GM21723 (cell line): Measurements from ENCODE around the gene CHMP1A.
"Not testable (repeated sequence)": the region's sequence is repeated elsewhere in the genome, so short reads cannot be mapped to it uniquely, and the experiment has no call there.

Source experiments
- ATAC-seq: cut with Tn5 transposase; IDR thresholded peaks from one replicate; pipeline ENCODE4 v1.9.1; 2021; ENCODE audit warnings: mild to moderate bottlenecking, moderate library complexity; ENCODE audit not compliant: unreplicated experiment

The CHMP1A gene

GRCh38 chr16:89657442-89658220 lies at the start of gene CHMP1A, which contains the start of gene SPATA33:
Gene CHMP1A, minus strand, starts transcription at chr16:89657708. Its CDS starts 120 bp downstream, at chr16:89657588.
Gene SPATA33, plus strand, starts transcription at chr16:89657836. Its CDS starts 76 bp downstream, at chr16:89657912.
- ATAC-seq = peak; percentile 90

DNA sequence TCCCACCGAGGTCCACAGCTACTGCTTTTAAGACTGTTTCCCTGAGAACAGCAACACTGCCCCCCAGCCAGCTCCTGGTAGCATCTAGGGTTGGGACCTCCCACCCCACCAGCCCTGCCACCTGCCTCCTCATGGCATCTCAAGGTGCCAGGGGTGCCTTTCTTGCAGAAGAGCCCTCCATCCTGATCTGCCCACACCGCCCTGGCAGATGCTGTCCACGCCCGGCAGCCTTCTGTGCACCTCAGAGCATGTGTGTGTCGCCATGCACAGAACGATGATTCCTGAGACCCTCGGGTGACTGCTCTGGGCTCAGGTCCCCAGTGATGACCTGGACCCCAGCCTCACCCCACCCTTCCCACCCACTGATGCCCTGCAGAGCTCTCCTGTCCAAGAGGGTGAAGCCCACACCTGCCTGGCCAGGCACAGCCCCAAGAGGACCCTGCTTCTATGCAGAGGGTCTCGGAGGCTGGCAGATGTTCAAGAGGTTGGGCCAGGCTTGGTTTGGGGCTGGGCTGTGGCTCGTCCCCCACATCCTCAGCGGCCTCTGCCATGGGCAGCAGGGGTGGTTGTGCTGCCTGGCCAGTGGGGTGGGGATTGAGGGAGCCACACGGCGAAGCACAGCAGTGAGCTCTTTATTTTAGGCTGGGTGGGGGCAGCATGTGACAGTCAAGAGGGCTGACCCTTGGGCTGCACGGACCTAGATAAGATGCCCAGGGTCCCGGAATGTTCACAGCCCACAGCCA lies 49.2 kb upstream of the CHMP1A start:
- no peak for ATAC-seq

GRCh38 chr16:89705006-89705405 lies 47.5 kb upstream of the CHMP1A start:
- no peak for ATAC-seq

- ATAC-seq = no peak
Measured at GRCh38 chr16:89704281-89704680, 46.8 kb upstream of the CHMP1A start.

DNA sequence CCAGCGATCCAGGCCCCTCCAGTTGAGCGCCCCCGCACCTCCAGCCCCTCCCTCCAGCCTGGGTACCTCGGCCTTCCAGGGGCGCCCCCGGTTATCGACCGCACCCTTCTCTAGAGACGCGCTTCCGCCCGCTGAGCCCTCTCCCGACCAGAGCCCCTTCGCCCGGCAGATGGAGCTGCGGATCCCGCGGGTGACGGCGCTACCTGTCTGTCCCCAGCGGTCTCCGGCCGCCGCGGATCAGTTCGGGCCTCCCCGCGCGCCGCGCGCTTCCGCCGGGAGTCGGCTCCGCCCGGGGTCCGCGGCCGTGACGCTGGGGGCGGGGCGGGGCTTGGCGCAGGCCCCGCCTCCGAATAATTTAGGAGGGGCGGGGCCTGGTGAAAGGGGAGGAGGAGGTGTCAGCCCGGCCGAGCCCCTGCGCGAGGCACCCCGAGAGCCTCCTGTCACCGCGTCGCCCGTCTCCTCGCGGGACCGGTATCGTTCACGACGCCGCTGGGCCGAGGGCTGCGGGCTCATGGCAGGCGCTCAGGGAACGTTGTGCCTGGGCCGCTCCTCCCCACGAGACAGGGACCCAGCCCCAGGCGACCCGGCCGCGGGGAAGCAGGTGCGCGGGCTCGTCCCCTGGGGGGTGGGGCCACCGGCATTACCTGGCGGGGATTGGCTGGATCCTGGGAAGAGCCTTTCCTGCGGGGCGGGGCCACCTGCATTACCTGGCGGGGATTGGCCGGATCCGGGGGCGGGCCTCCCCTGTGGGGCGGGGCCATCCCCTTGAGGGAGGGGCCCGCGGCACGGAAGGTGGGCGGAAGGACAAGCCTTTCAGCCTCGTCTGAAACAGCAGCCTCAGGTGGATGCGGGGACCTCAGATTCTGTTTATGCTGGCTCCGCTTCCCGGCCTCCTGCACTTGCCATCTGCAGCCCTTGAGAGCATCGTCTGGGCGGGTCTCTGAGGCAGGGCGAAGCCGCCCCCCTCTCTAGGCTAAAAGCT lies 44.2 kb upstream of the CHMP1A start, which contains the start of gene SPATA2L:
Gene SPATA2L, minus strand, starts transcription at position 281 of the 982 bp plus-strand sequence. CDS start 473 bp downstream, outside the sequence.
- peak; percentile 67 for ATAC-seq

DNA sequence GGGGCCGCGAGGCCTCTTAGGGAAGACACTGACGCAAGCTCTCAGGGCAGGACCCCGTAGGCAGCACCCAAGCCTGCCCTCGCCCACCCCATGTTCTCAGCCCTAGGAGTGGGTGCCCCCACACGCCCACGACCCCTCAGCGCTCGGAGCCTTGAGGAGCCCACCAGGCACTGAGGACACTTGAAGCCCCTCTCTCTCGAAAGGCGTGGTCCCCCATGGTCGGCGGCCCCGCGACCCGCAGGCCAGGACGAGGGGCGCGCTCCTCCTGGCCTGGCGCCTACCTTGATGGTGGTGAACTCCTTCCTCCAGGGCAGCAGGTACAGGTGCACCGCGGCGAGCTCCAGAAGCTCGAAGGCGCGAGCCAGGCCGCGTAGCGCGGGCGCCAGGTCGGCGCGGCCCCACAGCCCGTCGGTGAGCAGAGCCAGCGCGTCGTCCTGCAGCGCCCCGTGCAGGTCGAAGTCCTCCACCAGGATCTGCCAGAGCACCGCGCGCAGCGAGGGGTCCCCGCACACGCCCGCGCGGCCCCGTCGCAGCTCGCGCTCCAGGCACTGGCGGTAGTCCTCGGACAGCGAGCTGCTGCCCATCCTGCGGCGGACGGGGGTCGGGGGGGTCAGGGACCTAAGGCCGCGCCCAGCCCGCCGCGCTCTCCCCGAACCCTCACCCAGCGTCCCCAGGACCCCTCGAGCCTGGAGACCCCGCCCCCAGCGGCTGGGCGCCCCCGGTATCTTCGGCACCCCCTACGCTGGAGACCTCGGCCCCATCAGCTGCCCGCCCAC lies 43.3 kb upstream of the CHMP1A start:
- ATAC-seq = no peak

DNA sequence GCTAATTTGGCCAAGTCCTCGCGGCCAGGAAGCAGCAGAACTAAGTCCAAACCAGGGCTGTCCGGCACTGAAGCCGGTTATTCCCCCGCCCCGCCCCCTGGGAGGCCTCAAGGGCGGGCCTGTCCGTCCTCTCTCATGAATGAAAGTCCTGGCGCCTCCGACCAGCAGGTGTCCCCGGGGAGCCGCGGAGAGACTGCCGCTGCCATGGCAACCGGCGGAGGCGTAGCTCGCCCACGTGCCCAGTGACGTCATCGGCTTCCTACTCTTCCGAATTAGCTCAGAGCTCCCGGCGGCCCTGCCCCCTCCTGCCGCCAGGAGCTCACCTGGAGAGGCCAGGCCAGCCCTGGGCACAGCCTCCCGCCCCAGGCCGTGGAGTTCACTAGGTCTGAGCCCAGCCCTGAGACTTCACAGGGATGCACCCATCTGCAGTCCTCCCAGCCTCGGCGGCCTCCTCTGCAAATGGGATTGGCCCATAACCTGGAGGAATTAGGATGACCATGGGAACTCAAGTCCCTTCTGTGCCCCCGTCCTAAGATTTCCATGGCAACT lies 42.7 kb upstream of the CHMP1A start:
- ATAC-seq = peak; percentile 43

- ATAC-seq = not testable (repeated sequence)
Measured at GRCh38 chr16:89699629-89700099, 42.2 kb upstream of the CHMP1A start.

DNA sequence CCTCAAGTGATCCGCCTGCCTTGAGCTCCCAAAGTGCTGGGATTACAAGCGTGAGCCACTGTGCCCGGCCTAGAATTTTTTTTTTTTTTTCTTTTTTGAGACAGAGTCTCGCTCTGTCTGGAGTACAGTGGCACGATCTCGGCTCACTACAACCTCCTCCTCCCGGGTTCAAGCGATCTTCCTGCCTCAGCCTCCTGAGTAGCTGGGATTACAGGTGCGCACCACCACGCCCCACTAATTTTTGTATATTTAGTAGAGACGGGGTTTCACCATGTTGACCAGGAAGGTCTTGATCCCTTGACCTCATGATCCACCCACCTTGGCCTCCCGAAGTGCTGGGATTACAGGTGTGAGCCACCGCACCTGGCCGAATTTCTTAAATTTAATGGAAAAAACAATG lies 41.2 kb upstream of the CHMP1A start:
- not testable (repeated sequence) for ATAC-seq

- ATAC-seq = no peak
Measured at GRCh38 chr16:89697616-89698331, 40.3 kb upstream of the CHMP1A start.

GRCh38 chr16:89697161-89697615 lies 39.7 kb upstream of the CHMP1A start:
- no peak for ATAC-seq

DNA sequence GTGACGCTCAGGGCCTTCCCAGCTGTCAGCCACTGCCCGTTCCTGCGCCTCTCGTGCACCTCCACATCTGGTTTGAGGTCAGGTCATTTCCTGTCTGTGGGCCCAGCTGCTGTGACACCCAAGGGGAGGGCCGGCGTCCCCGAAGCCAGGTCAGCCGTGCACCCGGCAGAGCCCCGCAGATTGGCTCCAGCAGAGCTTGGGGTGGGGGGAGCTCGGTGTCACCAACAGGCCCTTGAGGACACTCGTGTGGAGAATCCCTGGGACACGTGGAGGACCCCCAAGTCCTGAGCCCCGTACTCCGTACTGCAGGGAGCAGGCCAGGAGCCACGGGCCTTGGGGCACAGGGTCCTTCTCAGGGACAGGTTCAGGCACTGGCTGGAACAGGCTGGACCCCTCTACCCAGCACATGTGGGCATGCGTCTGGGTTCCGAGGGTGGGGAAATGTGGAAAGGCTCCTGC lies 39.2 kb upstream of the CHMP1A start:
- no peak for ATAC-seq

GRCh38 chr16:89695875-89696669 lies 38.6 kb upstream of the CHMP1A start:
- ATAC-seq = no peak

DNA sequence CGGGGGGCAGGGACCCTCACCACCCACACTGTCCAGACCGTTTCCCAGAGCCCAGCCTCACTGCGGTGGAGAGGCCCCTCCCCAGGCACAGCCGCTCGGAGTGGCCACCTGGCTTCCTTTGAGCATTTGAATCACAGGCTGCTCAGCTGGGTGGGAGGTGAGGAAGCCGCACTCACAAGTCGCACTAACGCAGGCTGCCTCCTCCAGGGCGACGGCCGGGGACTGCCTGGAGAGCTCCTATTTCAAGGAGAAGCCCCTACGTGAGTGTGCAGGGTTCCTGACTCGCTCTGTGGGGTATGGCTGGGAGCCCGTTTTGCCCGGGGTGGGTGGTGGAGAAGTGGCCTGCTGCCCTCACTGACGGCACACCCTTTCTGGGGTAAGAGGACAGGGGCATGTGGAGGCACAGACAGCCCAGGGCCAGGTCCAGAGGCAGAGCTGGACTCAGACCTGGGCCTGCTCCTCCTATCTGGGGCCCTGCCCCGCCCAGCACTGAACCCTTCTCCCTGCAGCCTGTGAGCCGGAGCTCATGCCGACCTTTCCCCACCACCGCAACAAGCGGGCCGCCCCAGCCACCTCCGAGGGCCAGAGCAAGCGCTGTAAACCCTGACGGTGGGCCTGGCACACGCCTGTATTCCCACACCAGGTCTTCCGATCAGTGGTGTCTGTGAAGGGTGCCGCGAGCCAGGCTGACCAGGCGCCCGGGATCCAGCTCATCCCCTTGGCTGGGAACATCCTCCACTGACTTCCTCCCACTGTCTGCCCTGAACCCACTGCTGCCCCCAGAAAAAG lies 37.8 kb upstream of the CHMP1A start:
- ATAC-seq = no peak

- ATAC-seq = not testable (repeated sequence)
Measured at GRCh38 chr16:89694784-89695085, 37.2 kb upstream of the CHMP1A start.

GRCh38 chr16:89693931-89694783 lies 36.6 kb upstream of the CHMP1A start:
- ATAC-seq = no peak
